Measurements from ENCODE around the gene FBXO22. TPM values are rescaled to one million over a fixed set of nuclear protein-coding genes. Genes with fewer than 3 reads are reported as not detected.

The FBXO22 gene
- total RNA-seq, 1 donor from 2014 or later = 31.6 TPM

GRCh38 chr15:75916978-75917377 lies 13.3 kb downstream of the FBXO22 start:
- Mint-ChIP-seq H3K4me3 (ENCODE audit: unreplicated experiment) (no peak overlapping the region), H3K9me3 (ENCODE audit: unreplicated experiment) (no peaks in the 10 kb centered on the region), H3K4me1 (ENCODE audit: unreplicated experiment) (no peaks in the 10 kb centered on the region), H3K27me3 (ENCODE audit: unreplicated experiment) (no peaks in the 10 kb centered on the region), H3K36me3 (ENCODE audit: low read depth, unreplicated experiment) (peaks cover 22% of the 10 kb centered on the region), H3K27ac (ENCODE audit: unreplicated experiment) (no peak overlapping the region)
- TF ChIP-seq CTCF (IDR thresholded peaks at IDR 0.05; ENCODE audit: unreplicated experiment) = no peak
- no peak for DNase-seq (ENCODE audit: low spot score)

- H3K9me3 Mint-ChIP-seq (ENCODE audit: unreplicated experiment) = no peaks in the 10 kb centered on the region
- no peak for TF ChIP-seq CTCF (IDR thresholded peaks at IDR 0.05; ENCODE audit: unreplicated experiment)
- H3K4me1 Mint-ChIP-seq (ENCODE audit: unreplicated experiment) = peaks cover 8% of the 10 kb centered on the region
- no peak for DNase-seq (ENCODE audit: low spot score)
- no peak overlapping the region for H3K4me3 Mint-ChIP-seq (ENCODE audit: unreplicated experiment)
- peak overlapping the region; percentile 3 for H3K27ac Mint-ChIP-seq (ENCODE audit: unreplicated experiment)
- no peaks in the 10 kb centered on the region for H3K27me3 Mint-ChIP-seq (ENCODE audit: unreplicated experiment)
- H3K36me3 Mint-ChIP-seq (ENCODE audit: low read depth, unreplicated experiment) = peaks cover 16% of the 10 kb centered on the region
Observed at GRCh38 chr15:75918135-75918534, 14.5 kb downstream of the FBXO22 start.

- TF ChIP-seq CTCF (IDR thresholded peaks at IDR 0.05; ENCODE audit: unreplicated experiment) = no peak
- Mint-ChIP-seq H3K27ac (ENCODE audit: unreplicated experiment) (no peak overlapping the region), H3K9me3 (ENCODE audit: unreplicated experiment) (no peaks in the 10 kb centered on the region)
Observed at GRCh38 chr15:75920079-75920478, 16.4 kb downstream of the FBXO22 start.

GRCh38 chr15:75921732-75922703 lies 18.3 kb downstream of the FBXO22 start:
- Mint-ChIP-seq H3K27ac (ENCODE audit: unreplicated experiment) (no peak overlapping the region), H3K27me3 (ENCODE audit: unreplicated experiment) (peaks cover 7% of the 10 kb centered on the region), H3K36me3 (ENCODE audit: low read depth, unreplicated experiment) (peaks cover 10% of the 10 kb centered on the region), H3K4me1 (ENCODE audit: unreplicated experiment) (peaks cover 19% of the 10 kb centered on the region), H3K4me3 (ENCODE audit: unreplicated experiment) (no peak overlapping the region), H3K9me3 (ENCODE audit: unreplicated experiment) (no peaks in the 10 kb centered on the region)
- peak; percentile 51 for DNase-seq (ENCODE audit: low spot score)
- no peak for TF ChIP-seq CTCF (IDR thresholded peaks at IDR 0.05; ENCODE audit: unreplicated experiment)

More at GRCh38 chr15:75920079-75920478, 16.4 kb downstream of the FBXO22 start:
- Mint-ChIP-seq H3K27me3 (ENCODE audit: unreplicated experiment) (peaks cover 2% of the 10 kb centered on the region), H3K36me3 (ENCODE audit: low read depth, unreplicated experiment) (peaks cover 10% of the 10 kb centered on the region), H3K4me3 (ENCODE audit: unreplicated experiment) (no peak overlapping the region), H3K4me1 (ENCODE audit: unreplicated experiment) (peaks cover 13% of the 10 kb centered on the region)
- no peak for DNase-seq (ENCODE audit: low spot score)

- Mint-ChIP-seq H3K9me3 (ENCODE audit: unreplicated experiment) (no peaks in the 10 kb centered on the region), H3K4me3 (ENCODE audit: unreplicated experiment) (no peak overlapping the region)
Observed at GRCh38 chr15:75923756-75924155, 20.1 kb downstream of the FBXO22 start.

More at GRCh38 chr15:75923756-75924155, 20.1 kb downstream of the FBXO22 start:
- DNase-seq (ENCODE audit: low spot score) = no peak
- peaks cover 23% of the 10 kb centered on the region for H3K4me1 Mint-ChIP-seq (ENCODE audit: unreplicated experiment)
- peaks cover 10% of the 10 kb centered on the region for H3K36me3 Mint-ChIP-seq (ENCODE audit: low read depth, unreplicated experiment)
- no peak overlapping the region for H3K27ac Mint-ChIP-seq (ENCODE audit: unreplicated experiment)
- no peak for TF ChIP-seq CTCF (IDR thresholded peaks at IDR 0.05; ENCODE audit: unreplicated experiment)
- H3K27me3 Mint-ChIP-seq (ENCODE audit: unreplicated experiment) = peaks cover 7% of the 10 kb centered on the region

Measured in endothelial cell (in vitro differentiated cells).